ENCODE measurements around the gene DOK3. TPM values are rescaled to one million over a fixed set of nuclear protein-coding genes. Genes with fewer than 3 reads are reported as not detected.

The DOK3 gene
- total RNA-seq, 4 donors from 2014 or later, result 6.1 to 16.6 (median 6.6) TPM

- peak; percentile 3 for ATAC-seq
- H3K9me3 ChIP-seq, result no peaks in the 10 kb centered on the region
- TF ChIP-seq, protein P1, sequence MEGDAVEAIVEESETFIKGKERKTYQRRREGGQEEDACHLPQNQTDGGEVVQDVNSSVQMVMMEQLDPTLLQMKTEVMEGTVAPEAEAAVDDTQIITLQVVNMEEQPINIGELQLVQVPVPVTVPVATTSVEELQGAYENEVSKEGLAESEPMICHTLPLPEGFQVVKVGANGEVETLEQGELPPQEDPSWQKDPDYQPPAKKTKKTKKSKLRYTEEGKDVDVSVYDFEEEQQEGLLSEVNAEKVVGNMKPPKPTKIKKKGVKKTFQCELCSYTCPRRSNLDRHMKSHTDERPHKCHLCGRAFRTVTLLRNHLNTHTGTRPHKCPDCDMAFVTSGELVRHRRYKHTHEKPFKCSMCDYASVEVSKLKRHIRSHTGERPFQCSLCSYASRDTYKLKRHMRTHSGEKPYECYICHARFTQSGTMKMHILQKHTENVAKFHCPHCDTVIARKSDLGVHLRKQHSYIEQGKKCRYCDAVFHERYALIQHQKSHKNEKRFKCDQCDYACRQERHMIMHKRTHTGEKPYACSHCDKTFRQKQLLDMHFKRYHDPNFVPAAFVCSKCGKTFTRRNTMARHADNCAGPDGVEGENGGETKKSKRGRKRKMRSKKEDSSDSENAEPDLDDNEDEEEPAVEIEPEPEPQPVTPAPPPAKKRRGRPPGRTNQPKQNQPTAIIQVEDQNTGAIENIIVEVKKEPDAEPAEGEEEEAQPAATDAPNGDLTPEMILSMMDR (IDR thresholded peaks at IDR 0.05), result no peak
- TF ChIP-seq POLR2A (IDR thresholded peaks at IDR 0.05) (no peak), POLR2AphosphoS5 (IDR thresholded peaks at IDR 0.05) (peak; percentile 46)
- peak overlapping the region in 3 of 4 donors; percentile 60 to 99 (median 91) for H3K27ac ChIP-seq
- 60 to 70% methylated on average over 1 to 6 of the region's 22 CpGs for WGBS, 2 donors (ENCODE audit: low coverage in 1 of 2)
- H3K4me3 ChIP-seq, result no peak overlapping the region
- no peaks in the 10 kb centered on the region for H3K27me3 ChIP-seq
- H3K36me3 ChIP-seq, result peaks cover 0 to 72% of the 10 kb centered on the region in 2 donors
- peaks cover 0 to 98% (median 49%) of the 10 kb centered on the region in 3 donors for H3K4me1 ChIP-seq
Measured at GRCh38 chr5:177483994-177484901, 25.4 kb downstream of the DOK3 start.

DNA sequence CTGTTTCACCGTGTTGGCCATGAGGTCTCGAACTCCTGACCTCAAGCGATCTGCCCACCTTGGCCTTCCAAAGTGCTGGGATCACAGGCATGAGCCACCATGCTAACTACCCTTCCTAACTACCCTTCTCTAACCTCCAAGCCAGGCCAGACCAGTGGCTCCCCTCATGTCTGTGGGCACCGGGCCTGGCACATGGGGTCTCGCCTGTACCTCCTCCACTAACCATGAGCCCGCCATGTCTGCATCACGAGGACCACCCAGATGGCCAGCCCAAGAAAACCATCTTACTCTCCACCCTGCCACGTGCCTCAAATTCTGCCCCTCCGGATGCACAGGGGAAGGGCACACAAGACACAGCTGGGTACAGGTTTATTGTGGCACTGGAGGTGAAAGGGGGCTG lies 26.6 kb downstream of the DOK3 start:
- H3K36me3 ChIP-seq, result peaks cover 0 to 60% of the 10 kb centered on the region in 2 donors
- peaks cover 0 to 98% (median 58%) of the 10 kb centered on the region in 3 donors for H3K4me1 ChIP-seq
- H3K9me3 ChIP-seq, result no peaks in the 10 kb centered on the region
- no peaks in the 10 kb centered on the region for H3K27me3 ChIP-seq
- H3K4me3 ChIP-seq, result no peak overlapping the region
- 78% methylated on average over 5 of the region's 9 CpGs; no CpG with 5 or more reads in 1 of the 2 donors for WGBS, 2 donors (ENCODE audit: low coverage in 1 of 2)
- TF ChIP-seq POLR2AphosphoS5 (IDR thresholded peaks at IDR 0.05), result peak; percentile 3
- TF ChIP-seq EP300 (IDR thresholded peaks at IDR 0.05), result no peak
- H3K27ac ChIP-seq, result peak overlapping the region in 3 of 4 donors; percentile 60 to 99 (median 91)
- no peak for ATAC-seq

DNA sequence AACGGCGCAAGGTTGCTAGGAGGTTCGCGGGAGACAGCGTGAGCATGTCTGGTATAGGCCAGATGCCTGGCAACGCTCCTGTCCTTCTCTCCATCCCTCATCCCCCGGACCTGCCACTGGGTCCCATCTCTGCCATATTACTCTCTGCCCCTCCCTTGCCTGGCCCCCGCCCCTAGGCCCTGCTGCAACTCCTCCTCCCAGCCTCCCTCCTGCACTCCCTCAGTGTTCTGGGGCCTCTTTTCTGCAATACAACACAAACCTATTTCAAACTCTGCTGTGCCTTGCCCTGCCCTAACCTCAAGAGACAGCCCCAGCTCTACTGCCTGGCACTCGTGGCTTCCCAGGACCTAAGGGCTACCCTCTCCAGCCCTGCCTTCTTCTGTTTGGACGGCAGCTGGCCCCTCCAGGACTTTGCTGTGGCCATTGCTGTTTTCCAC lies 27.2 kb downstream of the DOK3 start:
- H3K36me3 ChIP-seq, result peaks cover 0 to 53% of the 10 kb centered on the region in 2 donors
- H3K27ac ChIP-seq, result peak overlapping the region in 3 of 4 donors; percentile 75 to 99 (median 91)
- no peaks in the 10 kb centered on the region for H3K27me3 ChIP-seq
- H3K9me3 ChIP-seq, result no peaks in the 10 kb centered on the region
- 28 to 55% methylated on average over 2 to 10 of the region's 10 CpGs for WGBS, 2 donors (ENCODE audit: low coverage in 1 of 2)
- ATAC-seq, result no peak
- H3K4me3 ChIP-seq, result no peak overlapping the region
- H3K4me1 ChIP-seq, result peaks cover 0 to 98% (median 64%) of the 10 kb centered on the region in 3 donors
- no peak for TF ChIP-seq POLR2A (IDR thresholded peaks at IDR 0.05)

DNA sequence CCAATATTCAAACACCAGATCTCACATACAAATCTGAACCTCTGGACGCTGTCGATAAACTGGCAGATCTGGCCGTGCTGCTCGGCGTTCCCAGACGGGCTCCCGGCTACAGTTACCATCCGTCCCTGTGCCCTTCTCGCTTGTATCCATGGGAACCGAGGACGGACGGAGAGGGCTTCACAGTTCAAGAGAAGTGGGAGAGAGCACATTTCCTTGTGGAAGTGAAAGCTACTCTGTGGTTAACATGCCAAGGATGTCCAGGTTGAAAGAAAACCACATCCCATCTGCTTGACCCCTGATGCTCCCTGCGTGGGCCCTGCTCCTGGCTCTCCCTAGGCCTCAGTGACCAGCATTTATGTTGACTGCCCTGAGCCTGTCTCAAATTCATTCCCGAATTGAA lies 29.9 kb downstream of the DOK3 start:
- Histone ChIP-seq H3K36me3 (peaks cover 0 to 30% of the 10 kb centered on the region in 2 donors), H3K27me3 (no peaks in the 10 kb centered on the region), H3K27ac (peak overlapping the region; percentile 61 to 99 (median 93)), H3K4me1 (peaks cover 0 to 100% (median 84%) of the 10 kb centered on the region in 3 donors), H3K9me3 (no peaks in the 10 kb centered on the region), H3K4me3 (no peak overlapping the region)
- TF ChIP-seq POLR2AphosphoS5 (IDR thresholded peaks at IDR 0.05), result peak; percentile 3
- no peak for TF ChIP-seq EP300 (IDR thresholded peaks at IDR 0.05)
- ATAC-seq, result no peak
- WGBS, 2 donors (ENCODE audit: low coverage in 1 of 2), result 26% methylated on average over 3 of the region's 14 CpGs; no CpG with 5 or more reads in 1 of the 2 donors

DNA sequence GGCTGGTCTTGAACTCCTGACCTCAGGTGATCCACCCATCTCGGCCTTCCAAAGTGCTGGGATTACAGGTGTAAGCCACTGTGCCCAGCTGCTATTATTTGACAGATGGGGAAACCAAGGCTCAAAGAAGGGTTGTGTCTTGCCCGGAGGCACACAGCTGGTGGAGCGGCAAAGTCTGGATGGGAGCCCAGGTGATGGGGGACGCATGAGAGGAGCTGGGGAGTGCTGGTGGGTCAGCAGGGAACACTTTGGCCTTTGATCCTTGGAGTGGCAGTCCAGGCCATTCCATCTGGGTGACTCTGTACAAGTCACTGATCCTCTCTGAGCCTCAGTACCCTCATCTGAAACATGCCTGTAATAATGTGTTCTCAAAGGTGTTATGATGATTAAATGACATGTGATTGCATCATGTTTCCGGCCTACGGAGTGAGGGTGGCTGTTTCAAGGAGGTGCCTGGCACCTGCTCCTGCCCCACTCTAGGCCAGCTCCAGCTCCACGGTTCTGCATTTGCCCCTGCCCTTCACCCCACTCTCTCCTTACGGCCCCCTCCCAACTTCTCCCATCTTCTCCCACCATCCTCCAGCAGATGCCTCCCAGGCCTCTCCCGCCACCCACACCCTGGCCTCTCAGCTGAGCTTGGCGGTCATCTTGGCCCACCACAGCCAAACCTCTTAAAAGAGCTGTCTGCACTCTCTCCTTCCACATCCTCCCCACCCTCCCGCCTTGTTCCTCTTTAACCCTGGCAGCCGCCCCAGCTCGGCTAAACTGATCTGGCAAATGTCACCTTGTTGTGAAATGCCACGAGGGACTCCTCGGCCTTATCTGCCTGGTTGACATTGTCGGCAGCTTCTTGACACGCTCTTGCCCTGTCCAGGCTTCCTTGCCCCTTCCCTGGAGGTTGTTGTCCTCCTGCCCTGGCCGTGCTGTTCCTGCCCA lies 30.6 kb downstream of the DOK3 start:
- peaks cover 0 to 23% of the 10 kb centered on the region in 2 donors for H3K36me3 ChIP-seq
- 13 to 14% methylated on average over 6 to 14 of the region's 18 CpGs for WGBS, 2 donors (ENCODE audit: low coverage in 1 of 2)
- peak overlapping the region; percentile 61 to 99 (median 93) for H3K27ac ChIP-seq
- H3K4me1 ChIP-seq, result peaks cover 0 to 100% (median 79%) of the 10 kb centered on the region in 3 donors
- TF ChIP-seq EP300 (IDR thresholded peaks at IDR 0.05) (no peak), POLR2AphosphoS5 (IDR thresholded peaks at IDR 0.05) (peak; percentile 82)
- no peaks in the 10 kb centered on the region for H3K27me3 ChIP-seq
- H3K4me3 ChIP-seq, result no peak overlapping the region
- peak; percentile 68 for ATAC-seq
- H3K9me3 ChIP-seq, result no peaks in the 10 kb centered on the region

DNA sequence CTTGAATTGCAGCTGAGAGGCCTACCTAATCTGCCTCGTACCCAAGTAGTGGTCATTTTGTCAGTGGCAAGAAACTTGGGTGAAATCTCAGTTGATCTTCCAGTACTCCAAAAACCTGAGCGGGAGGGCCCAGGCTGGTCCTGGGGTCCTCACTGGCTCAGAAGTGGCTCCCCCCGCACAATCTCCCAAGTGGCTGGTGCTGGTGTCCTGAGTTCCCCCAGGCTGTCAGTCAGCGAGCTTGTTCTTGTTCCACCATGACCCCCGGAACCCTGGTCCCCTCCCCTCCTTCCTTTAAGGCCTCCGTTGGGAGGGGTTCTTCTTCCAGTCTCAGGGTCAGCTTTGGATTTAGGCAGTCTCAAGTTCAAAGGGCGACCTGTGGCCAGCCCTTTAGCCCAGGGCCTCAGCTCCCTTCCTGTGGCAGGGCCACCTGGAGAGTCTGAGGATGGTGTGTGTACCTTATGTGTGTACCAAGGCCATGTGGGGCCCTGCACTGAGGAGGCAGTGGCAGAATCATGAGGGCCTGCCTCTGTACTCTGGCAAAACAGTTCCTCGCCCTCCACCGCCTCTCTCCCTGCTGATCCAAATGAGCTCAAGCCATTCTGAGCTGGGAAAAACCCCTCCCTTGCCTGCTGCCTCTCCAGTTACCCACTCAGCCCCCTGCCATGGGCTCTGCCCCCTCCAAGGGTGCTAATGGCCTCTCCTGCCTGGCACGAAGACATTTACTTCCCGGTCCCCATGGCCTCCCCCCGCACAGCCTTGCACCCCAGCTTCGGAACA lies 31.7 kb downstream of the DOK3 start:
- H3K27ac ChIP-seq, result peak overlapping the region; percentile 61 to 99 (median 93)
- no peak overlapping the region for H3K4me3 ChIP-seq
- peaks cover 0 to 12% of the 10 kb centered on the region in 2 donors for H3K36me3 ChIP-seq
- TF ChIP-seq, protein P1 (IDR thresholded peaks at IDR 0.05), result no peak
- TF ChIP-seq POLR2AphosphoS5 (IDR thresholded peaks at IDR 0.05) (peak; percentile 37), EP300 (IDR thresholded peaks at IDR 0.05) (no peak), POLR2A (IDR thresholded peaks at IDR 0.05) (no peak)
- 67 to 74% methylated on average over 3 to 6 of the region's 13 CpGs for WGBS, 2 donors (ENCODE audit: low coverage in 1 of 2)
- H3K9me3 ChIP-seq, result no peaks in the 10 kb centered on the region
- peaks cover 0 to 96% (median 69%) of the 10 kb centered on the region in 3 donors for H3K4me1 ChIP-seq
- ATAC-seq, result no peak
- no peaks in the 10 kb centered on the region for H3K27me3 ChIP-seq
